ENCODE results near the gene ABCB1.

ABCB1 gene

DNA sequence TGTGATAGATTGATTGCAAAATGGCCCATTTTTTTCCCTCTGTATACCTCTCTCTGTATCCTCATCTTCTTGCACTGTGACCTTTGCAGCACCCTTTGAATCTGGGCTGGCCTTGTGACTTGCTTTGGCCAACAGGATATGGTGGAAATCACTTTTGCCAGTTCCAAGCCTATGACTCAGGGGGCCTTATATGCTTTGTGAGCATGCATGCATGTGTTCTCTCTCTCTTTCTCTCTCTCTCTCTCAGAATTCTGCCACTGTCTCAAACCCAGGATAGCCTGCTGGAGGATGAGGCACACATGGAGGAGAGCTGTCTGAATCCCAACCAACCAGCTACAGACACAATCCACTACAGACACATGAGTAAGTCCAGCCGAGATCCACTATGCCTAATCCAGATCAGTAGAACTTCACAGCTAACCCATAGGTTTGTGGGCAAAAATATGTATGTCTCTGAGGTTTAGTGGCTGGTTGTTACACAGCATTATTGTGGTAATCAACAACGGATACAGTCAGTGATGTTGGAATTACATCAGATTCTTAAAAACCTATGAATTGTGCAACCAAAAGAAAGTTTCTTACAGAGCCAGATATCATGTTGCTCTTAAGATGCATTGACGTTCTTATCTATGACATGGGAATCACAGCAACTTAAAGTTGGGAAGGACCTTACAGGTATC is 83.4 kb downstream of the ABCB1 start:
- DNase-seq (ENCODE audit: low read depth in 2 of 3, low spot score in 1 of 3), result no peak

DNA sequence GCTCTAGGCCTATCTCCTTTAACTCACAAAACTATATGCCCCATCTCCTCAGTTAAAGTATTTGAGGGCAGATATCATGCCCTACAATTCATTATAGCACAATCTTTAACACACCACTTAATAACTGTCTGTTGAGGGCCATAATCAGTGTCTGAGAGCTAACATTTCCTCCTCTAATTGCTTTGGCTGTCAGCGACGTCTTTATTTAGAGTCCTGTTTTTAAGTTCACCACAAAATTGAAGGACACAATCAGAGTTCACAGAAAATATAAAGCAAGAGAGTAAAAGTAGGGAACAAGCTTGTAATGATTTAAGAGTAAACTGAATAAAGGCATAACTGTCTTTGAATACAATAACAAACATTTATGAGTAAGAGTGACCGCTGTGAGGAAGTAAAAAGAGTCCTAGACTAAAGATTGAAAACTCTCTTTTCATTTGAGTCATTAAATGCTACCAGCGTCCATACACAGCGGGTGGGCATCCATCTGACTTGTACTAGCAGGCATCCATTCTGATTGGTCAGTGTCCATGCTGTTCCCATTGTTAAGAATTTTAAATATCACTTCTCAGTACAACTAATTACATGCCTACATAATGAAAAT is 86.8 kb downstream of the ABCB1 start:
- DNase-seq (ENCODE audit: low read depth in 2 of 3, low spot score in 1 of 3), result no peak

DNA sequence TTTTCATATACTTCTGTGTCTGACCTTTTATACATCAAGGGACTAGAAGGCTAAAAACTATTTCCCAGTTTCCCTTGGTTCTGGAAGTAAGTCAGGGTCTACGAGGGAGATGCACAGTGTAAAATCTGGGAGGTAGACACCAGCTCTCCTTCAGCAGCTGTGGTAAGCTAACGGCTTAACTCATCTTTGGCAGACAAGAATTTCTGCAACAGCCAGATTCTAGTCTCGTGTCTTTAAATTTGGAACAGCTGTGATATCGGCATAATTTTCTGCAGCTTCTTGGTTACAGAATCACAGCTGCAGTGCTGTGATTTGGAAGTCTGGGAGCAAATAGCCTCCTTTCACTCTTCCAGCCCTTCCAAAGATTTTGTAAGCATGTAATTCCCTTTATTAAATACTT is 87.8 kb downstream of the ABCB1 start:
- no peak for DNase-seq (ENCODE audit: low read depth in 2 of 3, low spot score in 1 of 3)

- DNase-seq (ENCODE audit: low read depth in 2 of 3, low spot score in 1 of 3), result no peak
Observed at GRCh38 chr7:87511510-87511909, 89.2 kb downstream of the ABCB1 start.

DNA sequence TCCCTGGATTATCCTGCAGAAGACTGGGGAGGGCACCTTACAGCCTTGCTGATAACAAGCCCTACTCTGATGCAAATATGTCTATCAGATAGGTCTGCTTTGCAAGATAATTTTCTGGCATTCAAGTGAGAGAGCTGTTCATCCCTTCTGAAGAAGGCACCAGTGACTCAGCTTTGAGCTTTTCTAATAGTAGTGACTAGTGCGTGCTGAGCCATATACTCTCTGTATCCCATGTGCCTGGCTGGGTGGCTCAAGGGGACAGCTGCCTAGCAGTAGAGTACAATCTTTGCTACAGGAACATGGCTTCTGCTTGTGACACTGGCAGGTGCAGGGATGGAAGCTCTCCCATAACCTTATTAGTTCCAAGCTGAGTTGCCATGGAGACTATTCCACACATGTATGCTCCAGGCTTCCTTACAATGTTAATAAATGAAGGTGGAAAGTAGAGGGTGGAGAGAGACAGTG is 90.2 kb downstream of the ABCB1 start:
- DNase-seq (ENCODE audit: low read depth in 2 of 3, low spot score in 1 of 3), result no peak

GRCh38 chr7:87507446-87507845 is 93.2 kb downstream of the ABCB1 start:
- no peak for DNase-seq (ENCODE audit: low read depth in 2 of 3, low spot score in 1 of 3)

DNA sequence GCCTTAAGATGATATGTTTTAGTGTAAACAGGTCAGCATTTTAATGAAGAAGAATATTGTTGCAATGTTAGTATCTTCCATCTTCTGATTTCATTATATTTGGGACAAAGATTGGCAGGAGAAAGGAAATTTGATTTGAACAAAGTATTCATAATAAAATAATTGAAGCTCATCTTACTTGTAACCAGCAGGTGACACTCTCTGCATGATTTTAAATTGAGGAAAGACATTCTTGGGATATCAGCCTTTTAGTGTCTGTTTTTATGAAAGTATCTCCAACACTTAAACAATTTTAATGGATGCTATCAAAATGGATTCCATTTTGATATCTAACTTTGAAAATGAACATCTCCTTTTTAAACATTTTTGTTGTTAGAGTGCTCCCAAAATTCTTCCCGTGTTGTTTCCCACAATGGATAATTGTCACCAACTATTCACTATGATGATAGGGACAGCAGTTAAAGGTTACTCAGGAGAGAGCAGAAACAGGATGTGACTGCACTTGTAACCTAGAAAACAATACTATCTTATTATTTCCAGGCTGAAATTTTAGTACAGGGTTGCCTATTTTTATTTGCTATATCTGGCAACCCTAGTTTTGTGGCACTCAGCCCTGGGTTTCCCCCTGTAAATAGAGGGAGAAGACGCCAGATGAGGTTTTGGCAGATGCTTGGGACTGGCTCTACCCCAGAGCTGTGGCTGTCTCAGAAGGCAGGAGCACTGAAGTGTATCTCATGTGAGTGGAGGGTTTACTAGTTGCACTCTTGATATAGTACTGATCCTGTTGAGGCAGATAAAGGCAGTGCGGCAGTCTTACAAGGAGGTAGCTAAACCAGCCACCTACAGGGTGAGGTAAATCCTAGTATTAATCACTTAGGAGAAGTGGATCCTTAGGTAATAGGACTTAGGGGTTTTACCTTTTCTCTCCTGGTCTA is 94.2 kb downstream of the ABCB1 start:
- no peak for DNase-seq (ENCODE audit: low read depth in 2 of 3, low spot score in 1 of 3)

GRCh38 chr7:87505557-87506245 is 95.0 kb downstream of the ABCB1 start:
- no peak for DNase-seq (ENCODE audit: low read depth in 2 of 3, low spot score in 1 of 3)

- DNase-seq (ENCODE audit: low read depth in 2 of 3, low spot score in 1 of 3), result no peak
Observed at GRCh38 chr7:87505122-87505521, 95.6 kb downstream of the ABCB1 start.

GRCh38 chr7:87499494-87499893 is 101.2 kb downstream of the ABCB1 start:
- DNase-seq (ENCODE audit: low read depth in 2 of 3, low spot score in 1 of 3), result no peak

DNA sequence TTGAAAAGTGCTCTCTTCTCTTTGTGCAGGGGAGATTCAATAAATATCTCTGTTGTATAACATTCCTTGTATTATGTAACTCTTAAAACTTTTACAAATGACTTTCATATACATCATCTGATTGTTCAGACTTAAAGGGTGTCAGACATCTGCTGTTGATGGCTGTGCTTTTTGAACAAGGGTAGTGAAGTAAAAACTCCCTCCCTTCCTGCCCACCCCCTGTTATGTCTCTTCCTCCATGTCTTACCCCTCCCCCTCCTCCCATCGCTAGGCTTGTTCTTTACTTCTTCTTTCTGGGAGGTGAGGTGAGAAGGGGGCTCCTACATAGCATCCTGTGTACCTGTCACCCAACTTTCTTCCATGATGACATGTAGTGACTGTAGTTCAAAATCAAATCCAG is 101.8 kb downstream of the ABCB1 start:
- DNase-seq (ENCODE audit: low read depth in 2 of 3, low spot score in 1 of 3), result no peak

GRCh38 chr7:87497482-87497881 is 103.2 kb downstream of the ABCB1 start:
- no peak for DNase-seq (ENCODE audit: low read depth in 2 of 3, low spot score in 1 of 3)

GRCh38 chr7:87495366-87495765 is 105.3 kb downstream of the ABCB1 start:
- no peak for DNase-seq (ENCODE audit: low read depth in 2 of 3, low spot score in 1 of 3)

GRCh38 chr7:87494454-87494853 is 106.2 kb downstream of the ABCB1 start:
- no peak for DNase-seq (ENCODE audit: low read depth in 2 of 3, low spot score in 1 of 3)

DNA sequence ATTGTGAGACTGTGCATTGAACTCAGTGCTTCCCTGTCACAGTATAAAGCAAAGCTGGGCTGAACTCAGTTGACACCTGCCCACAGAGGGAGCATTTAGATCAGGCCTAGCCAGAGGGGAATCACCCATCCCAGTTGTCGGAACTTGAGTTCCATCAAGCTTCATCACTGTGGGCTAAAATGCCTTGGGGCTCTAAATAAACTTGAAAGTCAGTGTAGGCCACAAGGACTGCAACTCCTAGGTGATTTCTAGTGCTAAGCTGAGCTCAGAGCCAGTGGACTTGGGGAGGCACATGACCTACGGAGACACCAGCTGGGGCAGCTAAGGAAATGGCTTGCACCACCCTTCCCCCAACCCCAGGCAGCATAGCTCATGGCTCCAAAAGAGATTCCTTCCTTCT is 117.6 kb downstream of the ABCB1 start:
- no peak for DNase-seq (ENCODE audit: low read depth in 2 of 3, low spot score in 1 of 3)

GRCh38 chr7:87482115-87482514 is 118.6 kb downstream of the ABCB1 start:
- no peak for DNase-seq (ENCODE audit: low read depth in 2 of 3, low spot score in 1 of 3)

DNA sequence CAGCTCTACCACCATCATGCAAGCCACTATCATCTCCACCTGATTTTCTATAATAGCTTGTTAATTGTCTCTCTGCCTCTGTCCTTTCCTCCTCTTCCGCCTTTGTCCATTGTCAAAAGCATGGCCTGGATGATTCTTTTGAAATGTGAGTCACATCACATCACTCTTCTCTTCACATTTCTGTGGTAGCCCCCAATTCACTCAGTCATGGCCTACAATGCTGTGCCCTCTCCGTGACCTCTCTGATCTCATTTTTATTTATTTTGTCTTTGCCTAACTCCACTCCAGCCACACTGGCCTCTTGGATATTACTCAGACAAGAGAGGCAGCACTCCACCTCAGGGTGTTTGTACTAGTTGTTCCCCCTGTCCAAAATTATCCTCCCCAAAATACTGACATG is 120.3 kb downstream of the ABCB1 start:
- DNase-seq (ENCODE audit: low read depth in 2 of 3, low spot score in 1 of 3), result no peak

GRCh38 chr7:87479951-87480350 is 120.7 kb downstream of the ABCB1 start:
- no peak for DNase-seq (ENCODE audit: low read depth in 2 of 3, low spot score in 1 of 3)

GRCh38 chr7:87476179-87476557 is 124.5 kb downstream of the ABCB1 start:
- DNase-seq (ENCODE audit: low read depth in 2 of 3, low spot score in 1 of 3), result no peak

DNA sequence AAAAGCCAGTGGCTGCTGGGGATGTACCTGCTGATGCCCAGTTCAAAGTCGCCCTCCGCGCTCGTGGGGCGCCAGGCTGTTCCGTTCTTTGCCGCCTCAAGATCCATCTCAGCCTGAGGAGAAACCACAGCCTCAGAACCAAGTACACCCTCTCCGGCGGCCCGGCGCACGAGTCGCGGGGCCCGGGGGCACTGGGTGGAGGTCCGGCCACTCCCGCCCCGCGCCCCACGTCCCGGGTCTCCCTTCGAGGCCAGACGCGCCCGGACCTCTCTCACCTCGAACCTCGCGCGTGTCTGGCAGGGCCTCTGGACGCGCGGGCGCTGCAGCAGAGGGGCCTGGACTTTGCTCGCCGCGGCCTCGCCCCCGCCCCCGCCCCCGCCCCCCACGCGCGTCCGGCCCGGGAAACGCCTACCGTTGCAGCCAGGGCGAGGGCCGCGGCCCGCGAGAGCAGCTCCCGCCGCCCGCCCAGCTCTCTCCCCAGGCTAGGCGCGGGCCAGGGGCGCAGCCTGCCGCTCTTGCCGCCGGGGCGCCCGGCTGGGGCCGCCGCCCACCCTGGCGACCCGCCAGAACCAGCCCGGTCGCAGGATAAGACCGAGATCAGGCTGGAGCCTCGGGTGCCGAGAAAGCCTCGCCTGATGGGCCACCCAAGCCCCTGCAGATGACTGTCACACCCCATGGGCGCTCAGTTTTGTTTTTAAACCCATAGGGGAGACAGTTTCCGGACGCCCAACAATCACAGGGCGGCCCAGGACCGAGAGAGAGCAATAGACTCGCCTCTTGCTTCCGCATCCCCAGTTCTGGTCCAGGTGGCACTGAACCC is 125.1 kb downstream of the ABCB1 start, which contains the start of gene ABCB4:
Gene ABCB4, minus strand, starts transcription at position 322 of the 820 bp plus-strand sequence. Its CDS starts 215 bp downstream, at position 107.
- no peak for DNase-seq (ENCODE audit: low read depth in 2 of 3, low spot score in 1 of 3)

Data from stimulated activated CD4-positive, alpha-beta T cell treated with anti-CD3 and anti-CD28 coated beads, Interleukin-12 subunit alpha, Interleukin-12 subunit beta, amount 100 ng/mL, for 48 hours (primary cell).